BLaER1 treated with 17β-estradiol and CSF1 and Interleukin-3, amounts not matched to agents 10 nM and 100 nM (cell line): ENCODE results near the gene ADGRA1.

Source experiments
- H3K27ac ChIP-seq, 11 experiments: shearing (Covaris generic); formaldehyde crosslinking; 2 replicates each; pipeline ENCODE4 v1.8.1; 2022
- H3K27me3 ChIP-seq, 11 experiments: shearing (Covaris generic); formaldehyde crosslinking; 2 replicates each; pipeline ENCODE4 v1.8.1; 2022
- H3K36me3 ChIP-seq, 11 experiments: shearing (Covaris generic); formaldehyde crosslinking; 2 replicates each; pipeline ENCODE4 v1.8.1; 2022
- H3K4me1 ChIP-seq, 10 experiments: shearing (Covaris generic); formaldehyde crosslinking; 2 replicates each; pipeline ENCODE4 v1.8.1; 2022
- H3K4me2 ChIP-seq, 11 experiments: shearing (Covaris generic); formaldehyde crosslinking; 2 replicates each; pipeline ENCODE4 v1.8.1; 2022
- H3K4me3 ChIP-seq, 10 experiments: shearing (Covaris generic); formaldehyde crosslinking; 2 replicates each; pipeline ENCODE4 v1.8.1; 2022
- H3K9ac ChIP-seq, 11 experiments: shearing (Covaris generic); formaldehyde crosslinking; 2 replicates each; pipeline ENCODE4 v1.8.1; 2022
- H3K9me3 ChIP-seq, 11 experiments: shearing (Covaris generic); formaldehyde crosslinking; replicated peaks in 1 of 11; 2 replicates each; pipeline ENCODE4 v1.8.1; 2022
- H4K20me1 ChIP-seq, 11 experiments: shearing (Covaris generic); formaldehyde crosslinking; 2 replicates each; pipeline ENCODE4 v1.8.1; 2022
- Cebpa-rat ChIP-seq, 11 experiments: shearing (Covaris generic); IDR thresholded peaks; 2 replicates each; pipeline ENCODE4 v1.8.1; 2022

ADGRA1 gene, protein sequence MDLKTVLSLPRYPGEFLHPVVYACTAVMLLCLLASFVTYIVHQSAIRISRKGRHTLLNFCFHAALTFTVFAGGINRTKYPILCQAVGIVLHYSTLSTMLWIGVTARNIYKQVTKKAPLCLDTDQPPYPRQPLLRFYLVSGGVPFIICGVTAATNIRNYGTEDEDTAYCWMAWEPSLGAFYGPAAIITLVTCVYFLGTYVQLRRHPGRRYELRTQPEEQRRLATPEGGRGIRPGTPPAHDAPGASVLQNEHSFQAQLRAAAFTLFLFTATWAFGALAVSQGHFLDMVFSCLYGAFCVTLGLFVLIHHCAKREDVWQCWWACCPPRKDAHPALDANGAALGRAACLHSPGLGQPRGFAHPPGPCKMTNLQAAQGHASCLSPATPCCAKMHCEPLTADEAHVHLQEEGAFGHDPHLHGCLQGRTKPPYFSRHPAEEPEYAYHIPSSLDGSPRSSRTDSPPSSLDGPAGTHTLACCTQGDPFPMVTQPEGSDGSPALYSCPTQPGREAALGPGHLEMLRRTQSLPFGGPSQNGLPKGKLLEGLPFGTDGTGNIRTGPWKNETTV

DNA sequence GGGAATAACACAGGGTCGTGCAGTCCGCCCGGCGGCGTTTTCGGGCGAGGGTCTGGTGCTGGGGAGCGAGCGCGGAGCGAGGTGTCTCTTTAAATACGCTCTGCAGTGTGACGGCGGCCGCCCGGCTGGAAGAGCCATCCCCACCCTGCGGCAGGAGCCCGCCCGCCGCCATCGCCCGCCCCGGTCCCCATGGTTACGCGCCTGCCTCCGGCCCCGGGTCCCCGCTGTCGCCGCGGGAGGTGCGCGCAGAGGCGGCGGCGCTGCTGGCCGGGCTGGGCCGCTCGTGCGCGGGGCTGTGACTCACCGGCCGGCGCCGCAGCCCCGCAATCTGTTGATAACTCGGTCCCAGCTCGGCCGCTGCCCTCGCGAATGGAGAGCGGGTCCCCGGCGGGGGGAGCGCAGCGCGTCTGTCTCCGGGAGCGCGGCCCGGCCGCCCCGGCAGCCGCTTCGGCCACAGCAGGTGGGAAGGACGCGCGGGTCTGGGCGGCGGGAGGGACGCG, at the start of gene ADGRA1:
Gene ADGRA1, plus strand, starts transcription at position 246 of the 500 bp plus-strand sequence. CDS start 986 bp downstream, outside the sequence.
- Histone ChIP-seq H4K20me1 (peaks cover 0 to 70% (median 19%) of the 10 kb centered on the region in 11 experiments; a peak in 12 of 22 replicates), H3K27ac (no peak within 1 kb of the TSS), H3K4me3 (no peak within 1 kb of the TSS), H3K36me3 (no peaks in the 10 kb centered on the region), H3K9me3 (no peaks in the 10 kb centered on the region), H3K9ac (no peak within 1 kb of the TSS), H3K4me2 (no peak within 1 kb of the TSS), H3K27me3 (peaks cover 54 to 78% (median 64%) of the 10 kb centered on the region in 11 experiments), H3K4me1 (peaks cover 0 to 25% (median 0%) of the 10 kb centered on the region in 10 experiments; a peak in 5 of 20 replicates)
- TF ChIP-seq Cebpa-rat (IDR thresholded peaks at IDR 0.05): no peak

- Histone ChIP-seq H3K4me1 (peaks cover 0 to 2% (median 0%) of the 10 kb centered on the region in 10 experiments; a peak in 1 of 20 replicates), H3K4me2 (no peak overlapping the region), H3K27ac (no peak overlapping the region), H3K9ac (no peak overlapping the region), H3K36me3 (no peaks in the 10 kb centered on the region), H3K4me3 (no peak overlapping the region), H4K20me1 (peaks cover 0 to 29% (median 0%) of the 10 kb centered on the region in 11 experiments; a peak in 7 of 22 replicates), H3K27me3 (peaks cover 0 to 12% (median 10%) of the 10 kb centered on the region in 11 experiments; a peak in 13 of 22 replicates), H3K9me3 (no peaks in the 10 kb centered on the region)
- TF ChIP-seq Cebpa-rat (IDR thresholded peaks at IDR 0.05): no peak
Observed at GRCh38 chr10:133038036-133038823, 49.5 kb upstream of the ADGRA1 start.

- Histone ChIP-seq H3K9ac (no peak overlapping the region), H3K9me3 (no peaks in the 10 kb centered on the region), H3K27me3 (peaks cover 0 to 17% (median 10%) of the 10 kb centered on the region in 11 experiments; a peak in 13 of 22 replicates), H3K4me2 (no peak overlapping the region), H4K20me1 (peaks cover 0 to 24% (median 0%) of the 10 kb centered on the region in 11 experiments; a peak in 8 of 22 replicates), H3K27ac (no peak overlapping the region), H3K36me3 (no peaks in the 10 kb centered on the region), H3K4me3 (no peak overlapping the region), H3K4me1 (no peaks in the 10 kb centered on the region; a peak in 1 of 20 replicates)
- no peak for TF ChIP-seq Cebpa-rat (IDR thresholded peaks at IDR 0.05)
Observed at GRCh38 chr10:133039107-133039802, 48.5 kb upstream of the ADGRA1 start.

DNA sequence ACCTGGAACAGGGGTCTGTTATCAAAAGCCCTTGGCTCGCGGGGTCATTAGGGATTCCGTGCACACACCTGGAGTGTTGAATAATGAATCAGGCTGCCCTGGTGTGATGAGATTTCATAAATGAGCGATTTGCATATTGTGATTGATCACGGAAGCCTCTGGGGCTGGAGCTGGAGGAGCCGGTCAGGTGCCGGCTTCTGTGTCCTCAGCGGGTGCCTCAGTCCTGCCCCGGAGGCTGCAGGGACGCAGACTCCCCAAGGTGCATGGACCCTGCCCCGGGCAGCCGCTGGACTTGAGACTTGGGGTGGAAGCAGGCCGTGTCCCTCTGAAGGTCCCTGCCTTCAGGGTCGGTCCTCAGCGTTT, 47.9 kb upstream of the ADGRA1 start:
- no peaks in the 10 kb centered on the region for H3K36me3 ChIP-seq
- no peak overlapping the region for H3K4me3 ChIP-seq
- H3K4me2 ChIP-seq: no peak overlapping the region
- peaks cover 0 to 30% (median 0%) of the 10 kb centered on the region in 11 experiments; a peak in 8 of 22 replicates for H4K20me1 ChIP-seq
- H3K27me3 ChIP-seq: peaks cover 0 to 23% (median 10%) of the 10 kb centered on the region in 11 experiments; a peak in 15 of 22 replicates
- H3K27ac ChIP-seq: no peak overlapping the region
- no peaks in the 10 kb centered on the region for H3K9me3 ChIP-seq
- no peak overlapping the region for H3K9ac ChIP-seq
- H3K4me1 ChIP-seq: peaks cover 0 to 4% (median 0%) of the 10 kb centered on the region in 10 experiments; a peak in 4 of 20 replicates
- no peak for TF ChIP-seq Cebpa-rat (IDR thresholded peaks at IDR 0.05)

GRCh38 chr10:133040198-133040597, 47.5 kb upstream of the ADGRA1 start:
- Histone ChIP-seq H4K20me1 (peaks cover 0 to 34% (median 0%) of the 10 kb centered on the region in 11 experiments; a peak in 8 of 22 replicates), H3K9me3 (no peaks in the 10 kb centered on the region), H3K27me3 (peaks cover 0 to 26% (median 13%) of the 10 kb centered on the region in 11 experiments; a peak in 15 of 22 replicates), H3K4me3 (no peak overlapping the region), H3K27ac (no peak overlapping the region), H3K9ac (no peak overlapping the region), H3K36me3 (no peaks in the 10 kb centered on the region), H3K4me1 (peaks cover 0 to 8% (median under 1%) of the 10 kb centered on the region in 10 experiments; a peak in 7 of 20 replicates), H3K4me2 (no peak overlapping the region)
- TF ChIP-seq Cebpa-rat (IDR thresholded peaks at IDR 0.05): no peak

DNA sequence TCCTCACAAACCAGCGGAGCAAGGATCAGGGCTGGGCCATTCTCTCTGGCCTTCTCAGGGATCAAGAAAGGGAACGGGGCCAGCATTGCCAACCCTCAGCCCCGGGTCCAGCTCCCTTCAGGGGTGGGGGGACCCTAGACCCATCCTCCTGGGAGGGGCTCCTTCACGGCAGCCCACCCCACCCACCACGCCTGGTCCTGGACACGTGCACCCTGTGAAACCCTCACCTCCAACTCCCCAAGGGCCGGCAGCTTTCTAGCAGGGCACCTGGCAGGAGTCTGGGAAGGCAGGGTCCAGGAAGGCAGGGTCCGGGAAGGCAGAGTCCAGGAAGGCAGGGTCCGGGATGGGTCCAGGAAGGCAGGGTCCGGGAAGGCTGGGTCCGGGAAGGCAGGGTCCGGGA, 46.6 kb upstream of the ADGRA1 start:
- peaks cover 0 to 35% (median 22%) of the 10 kb centered on the region in 11 experiments; a peak in 19 of 22 replicates for H3K27me3 ChIP-seq
- peaks cover 0 to 39% (median 0%) of the 10 kb centered on the region in 11 experiments; a peak in 9 of 22 replicates for H4K20me1 ChIP-seq
- H3K4me3 ChIP-seq: no peak overlapping the region
- H3K4me2 ChIP-seq: no peak overlapping the region
- peaks cover 0 to 18% (median 10%) of the 10 kb centered on the region in 10 experiments; a peak in 14 of 20 replicates for H3K4me1 ChIP-seq
- no peak for TF ChIP-seq Cebpa-rat (IDR thresholded peaks at IDR 0.05)
- no peaks in the 10 kb centered on the region for H3K9me3 ChIP-seq
- H3K36me3 ChIP-seq: no peaks in the 10 kb centered on the region
- H3K9ac ChIP-seq: no peak overlapping the region
- no peak overlapping the region for H3K27ac ChIP-seq

DNA sequence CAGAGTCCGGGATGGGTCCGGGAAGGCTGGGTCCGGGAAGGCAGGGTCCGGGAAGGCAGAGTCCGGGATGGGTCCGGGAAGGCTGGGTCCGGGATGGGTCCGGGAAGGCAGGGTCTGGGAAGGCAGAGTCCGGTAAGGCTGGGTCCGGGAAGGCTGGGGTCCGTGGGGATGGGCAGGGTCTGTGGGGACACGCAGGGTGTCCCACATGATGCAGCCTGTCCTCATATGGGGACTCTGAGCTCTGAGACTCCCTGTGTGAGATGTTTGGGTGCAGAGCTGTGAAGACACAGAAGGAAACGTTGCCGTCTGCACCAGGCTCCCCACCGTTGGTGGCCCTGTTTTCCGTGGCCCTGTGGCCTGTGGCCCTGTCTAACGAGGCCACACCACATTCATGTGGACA, 45.7 kb upstream of the ADGRA1 start:
- H3K4me3 ChIP-seq: no peak overlapping the region
- peaks cover 0 to 23% (median 12%) of the 10 kb centered on the region in 10 experiments; a peak in 14 of 20 replicates for H3K4me1 ChIP-seq
- no peak for TF ChIP-seq Cebpa-rat (IDR thresholded peaks at IDR 0.05)
- peaks cover 0 to 41% (median 0%) of the 10 kb centered on the region in 11 experiments; a peak in 10 of 22 replicates for H4K20me1 ChIP-seq
- H3K9ac ChIP-seq: no peak overlapping the region
- no peak overlapping the region for H3K4me2 ChIP-seq
- H3K36me3 ChIP-seq: no peaks in the 10 kb centered on the region
- no peak overlapping the region for H3K27ac ChIP-seq
- no peaks in the 10 kb centered on the region for H3K9me3 ChIP-seq
- peaks cover 4 to 44% (median 31%) of the 10 kb centered on the region in 11 experiments; a peak in 21 of 22 replicates for H3K27me3 ChIP-seq

DNA sequence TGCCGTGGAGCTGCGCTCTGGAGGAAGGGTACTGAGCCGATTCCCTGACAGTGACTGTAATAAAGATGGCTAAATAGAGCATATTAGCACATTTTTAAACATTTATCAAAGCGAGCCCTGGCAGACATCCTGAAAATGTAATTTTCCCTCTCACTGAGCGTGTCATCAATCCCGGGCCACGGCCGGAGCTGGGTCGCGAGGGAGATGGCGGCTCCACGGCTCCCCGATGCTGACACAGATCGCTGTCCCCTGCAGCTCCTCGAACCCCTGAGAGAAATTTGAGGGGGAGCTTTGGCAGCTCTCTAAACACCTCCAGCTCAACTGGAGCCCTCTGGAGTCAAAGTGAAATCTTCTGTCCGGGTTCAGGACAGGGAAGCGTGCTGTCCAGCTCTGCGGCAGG, 44.9 kb upstream of the ADGRA1 start:
- no peak overlapping the region for H3K4me3 ChIP-seq
- H4K20me1 ChIP-seq: peaks cover 0 to 49% (median 0%) of the 10 kb centered on the region in 11 experiments; a peak in 10 of 22 replicates
- H3K27me3 ChIP-seq: peaks cover 11 to 52% (median 39%) of the 10 kb centered on the region in 11 experiments
- peaks cover 0 to 27% (median 15%) of the 10 kb centered on the region in 10 experiments; a peak in 14 of 20 replicates for H3K4me1 ChIP-seq
- no peaks in the 10 kb centered on the region for H3K36me3 ChIP-seq
- no peak overlapping the region for H3K27ac ChIP-seq
- TF ChIP-seq Cebpa-rat (IDR thresholded peaks at IDR 0.05): no peak
- H3K9me3 ChIP-seq: no peaks in the 10 kb centered on the region
- no peak overlapping the region for H3K9ac ChIP-seq
- no peak overlapping the region for H3K4me2 ChIP-seq
